22Rv1 (cell line): ENCODE measurements around the gene ASTN2.

Source experiments
- H3K27ac ChIP-seq: fragments of 450-650 bp; 2 replicates; pipeline ENCODE4 v1.5.1; 2017
- ZFX ChIP-seq: fragments of 450-650 bp; IDR thresholded peaks from 2 replicates; pipeline ENCODE4 v1.6.1; 2017; ENCODE audit warnings: antibody characterized with exemption, borderline replicate concordance
- TF ChIP-seq, protein P1 (sequence below): fragments of 450-650 bp; IDR thresholded peaks from 2 replicates; pipeline ENCODE4 v1.5.1; 2017; ENCODE audit warnings: mild to moderate bottlenecking

The ASTN2 gene

DNA sequence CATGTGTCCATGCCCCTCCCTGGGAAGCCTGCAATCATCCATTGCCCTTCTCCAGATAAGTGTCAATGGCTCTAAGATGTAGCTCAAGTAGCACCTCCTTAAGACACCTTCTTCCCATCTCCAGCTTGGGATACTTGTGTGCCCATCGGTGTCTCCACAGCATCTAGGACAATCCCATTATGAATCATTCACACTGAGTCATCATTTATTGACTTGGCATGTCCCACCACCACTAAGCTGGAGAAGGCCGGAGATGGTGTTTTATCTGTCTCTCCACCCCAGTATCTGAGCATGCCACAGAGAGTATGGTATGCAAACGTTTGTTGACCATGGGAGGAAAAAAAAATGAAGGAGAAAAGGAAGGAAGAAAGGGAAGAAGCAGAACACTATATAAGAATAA is 385.5 kb downstream of the ASTN2 start:
- no peak overlapping the region for H3K27ac ChIP-seq
- TF ChIP-seq ZFX, result no peak
- TF ChIP-seq, protein P1, sequence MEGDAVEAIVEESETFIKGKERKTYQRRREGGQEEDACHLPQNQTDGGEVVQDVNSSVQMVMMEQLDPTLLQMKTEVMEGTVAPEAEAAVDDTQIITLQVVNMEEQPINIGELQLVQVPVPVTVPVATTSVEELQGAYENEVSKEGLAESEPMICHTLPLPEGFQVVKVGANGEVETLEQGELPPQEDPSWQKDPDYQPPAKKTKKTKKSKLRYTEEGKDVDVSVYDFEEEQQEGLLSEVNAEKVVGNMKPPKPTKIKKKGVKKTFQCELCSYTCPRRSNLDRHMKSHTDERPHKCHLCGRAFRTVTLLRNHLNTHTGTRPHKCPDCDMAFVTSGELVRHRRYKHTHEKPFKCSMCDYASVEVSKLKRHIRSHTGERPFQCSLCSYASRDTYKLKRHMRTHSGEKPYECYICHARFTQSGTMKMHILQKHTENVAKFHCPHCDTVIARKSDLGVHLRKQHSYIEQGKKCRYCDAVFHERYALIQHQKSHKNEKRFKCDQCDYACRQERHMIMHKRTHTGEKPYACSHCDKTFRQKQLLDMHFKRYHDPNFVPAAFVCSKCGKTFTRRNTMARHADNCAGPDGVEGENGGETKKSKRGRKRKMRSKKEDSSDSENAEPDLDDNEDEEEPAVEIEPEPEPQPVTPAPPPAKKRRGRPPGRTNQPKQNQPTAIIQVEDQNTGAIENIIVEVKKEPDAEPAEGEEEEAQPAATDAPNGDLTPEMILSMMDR, result no peak

DNA sequence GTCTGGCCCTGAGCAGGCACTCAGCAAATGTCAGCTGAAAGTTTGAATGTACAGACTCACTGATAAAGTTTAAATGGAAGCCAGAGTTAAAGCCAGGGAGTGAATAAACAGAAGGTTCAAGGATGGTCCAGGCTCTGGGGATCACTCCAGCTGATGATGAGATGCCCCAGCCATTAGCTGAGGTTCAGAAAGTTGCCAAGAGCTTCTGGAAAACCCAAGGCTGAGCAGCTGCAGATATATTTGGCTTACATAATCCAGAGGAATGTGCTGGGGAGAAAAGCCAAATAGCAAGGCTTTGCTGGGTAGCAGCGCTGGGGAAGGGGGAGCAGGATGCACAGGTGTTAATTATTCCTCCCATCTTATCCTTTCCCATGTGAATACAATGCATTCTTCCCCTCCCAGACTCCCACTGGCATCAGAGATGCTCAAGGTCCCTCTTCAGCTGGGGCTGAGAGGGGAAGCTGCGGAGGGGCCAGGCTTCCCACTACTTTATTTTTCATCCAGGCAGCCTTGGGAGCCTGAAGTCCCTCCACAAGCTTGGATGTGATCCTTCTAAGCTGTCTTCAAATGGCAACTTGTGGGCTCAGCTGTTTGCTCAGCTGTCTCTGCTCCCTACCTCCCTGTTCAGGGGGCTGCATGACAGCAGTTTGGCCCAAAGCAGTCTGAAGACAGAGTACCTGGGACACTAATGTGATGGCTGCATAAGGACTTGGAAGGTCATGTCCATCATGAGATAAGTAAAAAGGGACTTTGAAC is 386.6 kb downstream of the ASTN2 start:
- no peak for TF ChIP-seq ZFX
- TF ChIP-seq, protein P1, result no peak
- no peak overlapping the region for H3K27ac ChIP-seq

DNA sequence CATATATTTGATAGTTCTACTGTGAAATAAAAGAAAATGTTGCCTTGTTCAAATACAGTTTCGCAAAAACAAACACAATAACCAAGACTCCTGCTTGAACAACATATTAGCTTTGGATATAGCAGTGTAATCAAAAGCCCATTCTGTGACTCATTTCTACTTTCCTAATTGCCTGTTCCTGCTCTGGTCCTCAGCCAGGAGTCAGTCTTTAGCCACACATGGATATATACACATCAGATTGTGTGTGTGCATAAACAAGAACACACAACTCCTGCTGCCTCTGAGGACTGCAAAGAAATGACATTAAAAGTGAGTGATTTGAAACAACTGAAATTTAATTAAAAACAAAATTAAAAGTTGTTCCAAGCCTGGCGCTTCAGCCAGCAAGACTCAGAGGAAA is 393.0 kb downstream of the ASTN2 start:
- TF ChIP-seq, protein P1, result no peak
- no peak for TF ChIP-seq ZFX
- no peak overlapping the region for H3K27ac ChIP-seq

DNA sequence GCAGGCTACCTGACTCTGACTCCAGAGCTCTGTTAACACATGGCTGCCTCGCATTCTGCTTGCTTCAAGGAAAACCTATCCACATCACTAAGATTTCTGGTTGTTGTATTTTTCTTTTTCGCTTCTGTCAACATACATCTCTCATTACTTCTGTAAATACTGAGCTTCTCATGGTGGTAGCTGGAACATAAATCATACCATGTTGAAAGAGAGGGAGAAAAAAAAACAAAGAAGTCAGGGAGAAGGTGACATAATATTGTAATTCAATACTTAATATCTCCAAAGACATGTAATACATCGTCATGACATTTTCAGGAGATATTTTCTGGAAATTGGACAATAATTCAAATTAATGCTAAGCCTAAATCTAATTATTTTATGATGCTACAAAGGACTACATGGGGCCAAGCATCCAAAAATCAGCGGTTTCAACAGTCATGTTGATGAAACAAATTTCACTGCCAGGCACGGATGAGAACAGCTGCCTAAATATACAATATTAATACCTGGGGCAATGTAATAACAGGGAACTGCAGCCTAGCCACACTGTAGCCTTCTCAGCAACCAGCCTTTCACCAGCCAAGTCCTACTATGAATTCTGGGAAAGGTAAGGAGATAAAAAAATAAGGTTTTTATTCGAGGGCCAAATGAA is 395.8 kb downstream of the ASTN2 start:
- no peak overlapping the region for H3K27ac ChIP-seq
- no peak for TF ChIP-seq ZFX
- TF ChIP-seq, protein P1, result no peak

DNA sequence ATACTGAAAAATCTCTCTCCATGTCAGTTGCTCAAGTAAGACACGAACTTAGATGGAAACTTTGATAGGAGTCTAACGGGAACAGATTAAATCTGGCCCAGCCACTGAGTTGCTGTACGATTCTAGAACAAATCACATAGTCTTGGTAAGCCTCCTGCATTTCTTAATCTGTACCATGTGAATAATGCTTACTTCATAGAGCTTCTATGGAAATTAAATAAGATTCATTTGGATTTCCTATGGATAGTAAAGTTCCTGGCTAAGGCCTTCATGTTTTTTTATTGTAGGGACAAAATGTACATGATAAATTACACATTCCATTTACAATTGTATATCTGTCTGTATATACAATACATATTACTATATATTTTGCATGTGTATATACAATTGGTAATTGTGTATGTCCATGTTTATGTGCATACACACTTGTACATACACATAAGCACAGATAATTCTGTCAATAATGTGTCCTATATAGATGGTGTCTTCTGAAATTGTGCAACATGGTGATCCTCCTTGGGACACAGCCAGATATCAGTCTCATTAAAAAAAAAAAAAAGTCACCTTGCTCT is 397.4 kb downstream of the ASTN2 start:
- TF ChIP-seq, protein P1, result no peak
- no peak for TF ChIP-seq ZFX
- no peak overlapping the region for H3K27ac ChIP-seq

DNA sequence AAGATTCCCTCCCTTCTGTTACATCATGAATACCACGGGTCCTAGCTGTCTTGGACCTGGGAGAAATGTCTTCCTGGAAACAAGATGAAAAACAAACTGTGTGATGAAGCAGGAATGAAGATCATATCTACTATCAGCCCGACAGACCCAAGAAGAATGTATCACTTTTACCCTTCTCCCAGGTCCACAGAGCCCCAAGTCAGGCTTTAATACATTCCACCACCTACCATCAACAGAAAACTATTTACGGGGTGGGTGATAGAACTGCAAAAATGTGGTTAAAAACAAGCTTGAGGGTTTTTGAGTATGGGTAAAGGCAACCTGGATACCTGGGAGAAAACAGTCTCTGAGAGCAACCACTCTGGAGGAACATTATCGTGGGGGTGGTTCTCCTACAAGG is 400.8 kb downstream of the ASTN2 start:
- no peak for TF ChIP-seq ZFX
- TF ChIP-seq, protein P1, result no peak
- no peak overlapping the region for H3K27ac ChIP-seq

DNA sequence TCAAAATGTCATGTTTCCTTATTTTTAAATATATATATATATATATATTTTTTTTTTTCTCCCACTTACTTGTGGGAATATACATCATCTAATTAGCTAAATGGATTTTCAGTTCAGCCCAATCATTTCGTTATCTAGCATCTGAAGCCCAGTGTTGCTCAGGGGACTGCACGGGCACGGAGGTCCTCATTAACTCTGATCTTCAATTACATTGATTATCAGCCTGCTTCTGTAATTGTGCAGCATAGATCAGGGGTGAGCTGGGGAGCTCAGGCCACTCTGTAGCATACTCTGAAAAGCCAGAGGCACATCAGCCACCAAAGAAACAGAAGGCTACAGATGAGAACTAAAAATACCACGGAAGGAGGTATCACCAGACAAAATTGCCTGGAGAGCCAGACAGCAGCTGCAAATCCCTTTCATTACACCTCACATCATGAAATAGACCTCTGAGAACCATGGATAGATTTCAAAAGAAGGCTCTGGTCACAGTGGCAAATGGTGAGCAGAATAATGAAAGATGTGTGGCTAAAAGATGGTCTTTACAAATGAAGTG is 401.3 kb downstream of the ASTN2 start:
- no peak for TF ChIP-seq ZFX
- TF ChIP-seq, protein P1, result no peak

More for the DNA sequence above, 401.3 kb downstream of the ASTN2 start:
- no peak overlapping the region for H3K27ac ChIP-seq
